Omental fat pad (tissue), 4 donors: Measurements from ENCODE around the gene TANGO2. TPM values are rescaled to one million over a fixed set of nuclear protein-coding genes. Genes with fewer than 3 reads are reported as not detected.

ENCODE experiments used
- ATAC-seq: fragments of 150-250 bp; one replicate; pipeline ENCODE4 v1.9.1; 2016; ENCODE audit warnings: mild to moderate bottlenecking, moderate library complexity; ENCODE audit not compliant: low FRiP score
- DNase-seq: peaks from one replicate; pipeline ENCODE4 v3.0.0-alpha.2; 2019; ENCODE audit warnings: low spot score
- total RNA-seq, 4 donors: library from RNA; depleted of rRNA; stranded (reverse); fragments of >200 nt; gene quantifications; one replicate each; pipeline ENCODE4 v1.1.0, GENCODE V29; 2016
- TF ChIP-seq, protein P1 (sequence below), 3 donors: fragments of 450-650 bp; IDR thresholded peaks; one replicate each; pipeline ENCODE4 v1.5.1; 2016 to 2017; ENCODE audit warnings: antibody characterized with exemption in 3 of 3, mild to moderate bottlenecking in 3 of 3, moderate library complexity in 2 of 3

The TANGO2 gene
- total RNA-seq, 4 donors from 2014 or later, result 35.3 to 48.4 (median 37.9) TPM

- DNase-seq (no peak), ATAC-seq (no peak)
- TF ChIP-seq, protein P1, sequence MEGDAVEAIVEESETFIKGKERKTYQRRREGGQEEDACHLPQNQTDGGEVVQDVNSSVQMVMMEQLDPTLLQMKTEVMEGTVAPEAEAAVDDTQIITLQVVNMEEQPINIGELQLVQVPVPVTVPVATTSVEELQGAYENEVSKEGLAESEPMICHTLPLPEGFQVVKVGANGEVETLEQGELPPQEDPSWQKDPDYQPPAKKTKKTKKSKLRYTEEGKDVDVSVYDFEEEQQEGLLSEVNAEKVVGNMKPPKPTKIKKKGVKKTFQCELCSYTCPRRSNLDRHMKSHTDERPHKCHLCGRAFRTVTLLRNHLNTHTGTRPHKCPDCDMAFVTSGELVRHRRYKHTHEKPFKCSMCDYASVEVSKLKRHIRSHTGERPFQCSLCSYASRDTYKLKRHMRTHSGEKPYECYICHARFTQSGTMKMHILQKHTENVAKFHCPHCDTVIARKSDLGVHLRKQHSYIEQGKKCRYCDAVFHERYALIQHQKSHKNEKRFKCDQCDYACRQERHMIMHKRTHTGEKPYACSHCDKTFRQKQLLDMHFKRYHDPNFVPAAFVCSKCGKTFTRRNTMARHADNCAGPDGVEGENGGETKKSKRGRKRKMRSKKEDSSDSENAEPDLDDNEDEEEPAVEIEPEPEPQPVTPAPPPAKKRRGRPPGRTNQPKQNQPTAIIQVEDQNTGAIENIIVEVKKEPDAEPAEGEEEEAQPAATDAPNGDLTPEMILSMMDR (IDR thresholded peaks at IDR 0.05), result no peak
These were observed 40.1 kb upstream of the TANGO2 start for GRCh38 chr22:19980766-19981165.

- ATAC-seq (no peak), DNase-seq (no peak)
These were observed 39.5 kb upstream of the TANGO2 start for GRCh38 chr22:19981171-19981960.

DNA sequence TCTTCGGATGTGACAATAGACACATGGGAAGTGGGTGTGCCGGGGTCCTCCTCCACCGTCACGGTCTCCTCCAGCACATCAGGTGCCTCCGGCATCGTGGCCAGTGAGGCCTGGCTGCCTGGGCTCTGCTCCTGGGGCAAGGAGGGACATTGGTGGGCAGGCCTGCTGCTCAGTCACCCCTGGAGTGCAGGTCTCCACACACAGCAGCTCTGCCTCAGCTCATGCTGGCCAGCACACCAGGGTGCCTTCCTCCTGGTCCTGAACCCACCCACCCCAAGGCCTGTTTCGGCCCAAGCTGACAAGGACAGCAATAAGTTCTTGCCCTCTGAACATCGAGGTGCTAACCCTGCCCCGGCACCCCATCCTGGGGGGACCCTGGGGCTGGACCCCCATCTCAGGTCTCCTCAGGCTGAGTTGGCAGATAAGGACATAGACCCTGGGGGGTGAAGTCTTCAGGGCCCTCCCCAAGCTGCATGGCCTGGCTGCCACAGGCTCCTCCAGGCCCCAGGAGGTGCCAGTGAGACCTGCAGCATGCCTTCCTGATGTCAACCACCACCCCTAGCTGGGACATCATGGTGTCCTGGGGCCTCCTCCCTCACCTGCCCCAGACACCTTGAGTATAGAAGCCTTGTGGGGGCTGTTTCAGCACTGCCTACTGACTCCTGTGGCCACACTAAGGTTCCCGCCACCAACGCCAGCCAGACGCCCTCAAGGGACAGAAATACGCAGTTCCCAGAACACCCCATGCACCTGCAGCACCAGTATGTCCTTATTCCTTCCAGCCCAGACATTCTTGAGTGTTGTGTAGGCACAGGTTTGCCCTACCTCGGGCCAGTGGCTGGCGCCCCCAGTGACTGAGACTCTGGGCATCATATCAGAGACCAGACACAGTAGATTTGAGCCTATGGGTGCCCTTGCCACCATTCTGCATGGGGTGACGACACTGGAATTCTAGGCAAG is 38.7 kb upstream of the TANGO2 start:
- DNase-seq (no peak), ATAC-seq (no peak)
- TF ChIP-seq, protein P1 (IDR thresholded peaks at IDR 0.05), result no peak

More at GRCh38 chr22:19981171-19981960, 39.5 kb upstream of the TANGO2 start:
- TF ChIP-seq, protein P1 (IDR thresholded peaks at IDR 0.05), result no peak

DNA sequence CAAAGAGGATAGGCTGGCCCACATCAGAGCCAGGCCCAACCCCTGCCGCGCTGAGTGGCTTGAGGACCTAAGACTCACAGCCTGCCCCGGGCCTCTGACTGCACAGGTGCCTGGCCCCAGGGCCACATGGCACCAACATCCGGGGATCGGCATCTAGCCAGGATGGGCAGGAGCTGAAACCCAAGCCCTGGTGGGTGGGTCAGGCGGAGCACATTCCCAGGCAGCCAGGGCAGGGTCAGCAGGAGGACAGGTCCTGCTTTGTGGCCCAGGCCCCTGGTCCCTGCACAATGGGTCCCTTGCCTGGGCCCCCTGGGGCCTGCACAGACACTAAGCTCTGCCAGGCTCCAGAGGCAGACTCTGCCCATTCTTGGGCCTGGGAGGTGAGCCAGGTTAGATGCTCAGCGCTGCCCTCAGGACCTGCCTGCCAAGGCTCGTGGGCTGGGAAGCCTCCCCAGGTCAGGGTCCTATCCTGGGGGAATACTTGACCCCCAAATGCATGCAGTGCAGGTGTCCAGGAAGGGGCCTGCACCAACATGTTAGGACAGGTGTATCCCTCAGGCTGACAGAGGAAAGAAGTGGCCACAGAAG is 37.8 kb upstream of the TANGO2 start:
- TF ChIP-seq, protein P1 (IDR thresholded peaks at IDR 0.05), result no peak
- DNase-seq (no peak), ATAC-seq (no peak)

GRCh38 chr22:19983741-19984140 is 37.2 kb upstream of the TANGO2 start:
- TF ChIP-seq, protein P1 (IDR thresholded peaks at IDR 0.05), result no peak
- no peak for ATAC-seq
- DNase-seq, result no peak

GRCh38 chr22:19984201-19984753 is 36.6 kb upstream of the TANGO2 start:
- ATAC-seq (no peak), DNase-seq (no peak)
- TF ChIP-seq, protein P1 (IDR thresholded peaks at IDR 0.05), result no peak
